PC-9 (cell line): ENCODE data around the gene TDRD5.

Experiments
- CTCF ChIP-seq: fragments of 200-600 bp; sonication (generic); conservative IDR thresholded peaks from 2 replicates; pipeline ENCODE4 v1.6.1; 2017; ENCODE audit warnings: mixed run types, antibody characterized with exemption, mild to moderate bottlenecking, moderate library complexity
- EZH2 ChIP-seq: fragments of 200-600 bp; sonication (generic); IDR thresholded peaks from 2 replicates; pipeline ENCODE4 v1.8.0; 2017; ENCODE audit warnings: antibody characterized with exemption, low read depth

DNA sequence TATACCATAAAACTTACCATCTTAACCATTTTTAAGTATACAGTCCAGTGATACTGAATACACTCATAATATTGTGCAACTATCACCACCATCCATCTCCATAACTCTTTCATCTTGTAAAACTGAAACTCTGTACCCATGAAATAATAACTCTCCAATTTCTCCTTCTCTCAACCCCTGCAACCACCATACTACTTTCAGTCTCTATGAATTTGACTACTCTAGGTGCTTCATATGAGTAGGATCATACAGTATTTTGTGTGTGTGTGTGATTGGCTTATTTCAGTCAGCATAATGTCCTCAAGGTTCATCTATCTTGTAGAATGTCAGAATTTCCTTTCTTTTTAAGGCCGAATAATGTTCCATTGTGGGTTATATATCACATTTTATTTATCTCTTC, 33.6 kb upstream of the TDRD5 start:
- TF ChIP-seq CTCF (no peak), EZH2 (no peak)
